ENCODE measurements around the gene PVRIG.
"Not testable (repeated sequence)": the region's sequence is repeated elsewhere in the genome, so short reads cannot be mapped to it uniquely, and the experiment has no call there.

Gene PVRIG

DNA sequence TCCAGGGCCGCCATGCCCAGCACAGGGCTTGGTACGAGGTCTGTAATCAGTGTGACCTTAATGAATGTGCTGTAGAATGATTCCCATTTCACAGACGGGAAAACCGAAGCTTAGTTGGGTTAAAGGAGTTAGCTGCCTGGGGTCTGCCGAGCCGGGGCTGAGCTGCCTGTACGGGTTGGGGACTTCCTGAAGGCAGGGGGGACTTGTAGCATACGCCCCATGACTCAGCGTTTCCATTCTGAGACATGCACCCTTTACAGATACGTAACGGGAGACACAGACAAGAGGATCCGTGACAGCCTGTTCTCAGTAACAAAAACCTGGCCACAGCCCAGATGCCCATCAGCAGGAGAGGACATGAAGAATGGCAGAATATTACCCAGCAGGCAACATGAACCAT is 23.6 kb downstream of the PVRIG start:
- DNase-seq, result peak; percentile 7

DNA sequence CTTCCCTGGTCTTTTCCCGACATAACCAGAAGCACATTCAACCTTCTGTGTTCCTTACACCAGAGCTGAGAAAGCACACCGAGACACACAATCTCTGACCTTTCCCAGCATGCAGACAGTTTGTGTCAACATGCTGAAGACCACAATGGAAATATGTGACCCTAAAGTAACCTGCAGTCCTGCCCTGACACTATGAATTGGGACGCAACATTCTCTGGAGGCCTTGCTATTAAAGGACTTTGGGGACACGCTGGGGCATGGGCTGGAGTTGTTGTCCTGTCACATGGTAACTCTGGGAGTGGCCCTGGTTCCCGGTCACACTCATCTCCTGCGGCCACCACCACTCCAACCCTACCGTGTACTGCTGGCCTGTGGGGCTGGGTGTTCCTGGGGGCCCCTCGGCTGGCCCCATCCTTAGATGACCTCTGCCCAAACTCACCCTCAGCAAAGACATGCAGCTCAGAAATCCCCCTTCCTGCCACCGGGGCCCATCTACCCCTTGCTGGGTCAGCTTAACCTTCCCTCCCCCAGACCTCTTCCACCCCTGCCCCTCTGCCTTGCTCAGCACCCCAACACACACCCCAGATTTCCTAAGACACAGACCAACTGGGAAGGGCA is 25.3 kb downstream of the PVRIG start:
- DNase-seq, result not testable (repeated sequence)

DNA sequence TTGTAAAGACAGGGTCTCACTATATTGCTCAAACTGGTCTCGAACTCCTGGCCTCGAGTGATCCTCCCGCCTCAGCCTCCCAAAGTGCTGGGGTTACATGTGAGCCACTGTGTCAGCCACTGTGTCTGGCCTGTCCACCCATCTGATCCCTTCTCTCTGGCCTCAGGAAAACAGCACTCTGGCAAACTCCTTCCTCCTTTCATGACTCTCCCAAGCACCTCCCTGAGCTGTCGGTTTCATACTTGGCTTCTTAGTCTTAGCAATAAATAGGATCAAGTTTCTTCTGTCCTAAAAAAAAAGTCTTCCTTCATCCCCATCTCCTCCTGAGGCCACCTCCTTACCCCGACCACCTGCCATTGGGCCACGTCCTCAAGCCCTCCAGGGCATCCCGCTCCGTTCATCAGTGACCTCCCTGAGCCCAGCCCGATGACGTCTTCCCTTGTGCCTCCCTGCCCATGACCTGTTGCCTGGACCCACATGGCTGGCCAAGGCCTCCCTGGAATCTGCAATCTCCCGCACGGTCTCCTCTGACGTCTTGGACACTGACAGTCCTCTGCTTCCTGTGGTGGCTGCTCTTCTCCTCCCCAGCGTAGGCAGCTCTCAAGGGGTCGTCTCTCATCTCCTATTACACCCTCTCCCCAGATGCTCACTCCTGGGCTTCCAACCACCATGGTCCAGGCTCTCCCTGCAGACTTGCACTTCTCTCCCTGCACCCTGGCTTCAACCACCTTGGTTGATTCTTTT is 26.5 kb downstream of the PVRIG start:
- not testable (repeated sequence) for DNase-seq

DNA sequence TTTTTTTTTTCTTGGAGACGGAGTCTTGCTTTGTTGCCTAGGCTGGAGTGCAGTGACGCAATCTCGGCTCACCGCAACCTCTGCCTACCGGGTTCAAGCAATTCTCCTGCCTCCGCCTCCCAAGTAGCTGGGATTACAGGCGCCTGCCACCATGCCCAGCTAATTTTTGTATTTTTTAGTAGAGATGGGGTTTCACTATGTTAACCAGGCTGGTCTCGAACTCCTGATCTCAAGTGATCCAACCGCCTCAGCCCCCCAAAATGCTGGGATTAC is 27.1 kb downstream of the PVRIG start:
- DNase-seq, result not testable (repeated sequence)

DNA sequence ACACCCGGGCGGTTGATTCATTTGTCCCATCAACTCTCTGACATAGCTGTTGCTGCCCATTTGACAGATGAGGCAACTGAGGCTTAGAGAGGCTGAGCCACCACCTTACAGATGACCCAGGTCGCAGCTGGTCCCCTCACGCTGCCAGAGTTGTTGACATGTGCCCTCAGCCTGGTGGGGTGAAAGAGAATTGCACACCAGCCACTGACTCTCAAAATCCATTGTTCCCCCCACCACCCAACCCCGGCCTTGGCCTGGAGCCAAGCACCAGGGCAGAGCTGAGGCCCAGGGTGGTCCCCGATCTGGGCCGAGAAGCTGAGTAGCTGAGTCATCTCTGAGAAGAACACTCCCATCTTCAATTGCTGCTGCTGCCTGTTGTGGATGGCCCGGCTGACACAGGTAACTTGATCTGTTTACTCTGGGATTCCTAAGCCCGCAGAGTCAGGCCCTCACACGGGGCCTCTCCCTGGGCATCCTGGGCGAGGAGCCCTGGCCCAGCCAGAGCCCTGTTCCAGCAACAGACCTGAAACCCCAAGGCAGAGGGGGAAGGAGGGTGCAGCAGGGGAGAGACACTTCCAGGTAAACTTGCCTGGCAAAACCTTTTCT is 27.5 kb downstream of the PVRIG start:
- DNase-seq, result no peak

DNA sequence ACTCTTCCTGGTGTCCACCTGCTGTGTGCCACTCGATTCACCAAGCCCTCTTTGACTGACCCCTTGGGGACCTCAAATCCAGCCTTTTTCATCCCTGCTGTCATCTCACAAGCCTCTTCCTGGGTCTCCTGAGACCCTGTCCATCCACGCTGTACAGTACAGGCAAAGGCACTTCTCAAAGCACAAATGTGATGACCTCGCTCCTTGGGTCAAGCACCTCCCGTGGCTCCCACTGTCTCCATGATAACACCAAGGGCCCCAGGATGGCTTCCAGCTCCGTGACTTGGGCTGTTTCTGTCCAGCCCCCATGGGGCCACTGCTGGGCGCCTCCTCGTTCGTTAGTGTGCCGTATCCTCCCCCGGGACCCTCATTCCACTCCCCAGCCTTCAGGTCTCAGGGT is 28.7 kb downstream of the PVRIG start:
- no peak for DNase-seq

DNA sequence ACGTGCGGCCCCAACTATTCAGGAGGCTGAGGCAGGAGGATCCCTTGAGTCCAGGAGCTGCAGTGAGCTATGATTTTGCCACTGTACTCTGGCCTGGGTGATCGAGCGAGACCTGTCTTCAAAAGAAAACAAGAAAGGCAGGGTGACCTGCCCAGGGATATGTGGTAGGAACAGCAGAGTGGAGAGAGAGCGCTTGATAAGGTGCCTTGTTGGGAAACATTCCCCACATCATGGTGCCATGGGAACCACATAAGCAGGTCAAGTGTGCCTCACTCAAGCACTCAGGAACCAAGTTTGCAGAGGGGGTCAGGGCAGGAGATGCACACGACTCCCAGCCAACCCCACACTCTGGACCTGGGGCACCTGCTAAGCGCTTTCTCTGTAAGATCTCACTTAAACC is 37.3 kb downstream of the PVRIG start:
- DNase-seq, result no peak

DNA sequence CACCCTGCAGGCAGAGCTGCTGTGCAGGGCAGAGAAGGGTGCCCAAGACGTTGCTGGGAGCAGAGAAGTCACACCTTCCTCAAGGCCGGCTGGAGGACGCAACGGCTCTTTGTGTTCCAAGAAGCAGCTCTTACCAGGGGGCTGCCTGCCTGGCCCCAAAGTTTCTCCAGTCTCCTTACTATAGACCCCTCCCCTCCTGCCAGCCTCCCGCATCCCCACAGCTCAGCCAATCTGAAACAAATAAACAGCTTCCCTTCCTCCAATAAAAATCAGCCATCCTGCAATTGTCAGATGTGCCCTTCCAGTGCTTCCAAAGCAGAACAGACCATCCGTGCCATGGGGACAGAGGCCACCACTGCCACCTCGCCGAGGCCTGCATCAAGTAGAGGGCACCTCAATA is 40.2 kb downstream of the PVRIG start:
- not testable (repeated sequence) for DNase-seq

DNA sequence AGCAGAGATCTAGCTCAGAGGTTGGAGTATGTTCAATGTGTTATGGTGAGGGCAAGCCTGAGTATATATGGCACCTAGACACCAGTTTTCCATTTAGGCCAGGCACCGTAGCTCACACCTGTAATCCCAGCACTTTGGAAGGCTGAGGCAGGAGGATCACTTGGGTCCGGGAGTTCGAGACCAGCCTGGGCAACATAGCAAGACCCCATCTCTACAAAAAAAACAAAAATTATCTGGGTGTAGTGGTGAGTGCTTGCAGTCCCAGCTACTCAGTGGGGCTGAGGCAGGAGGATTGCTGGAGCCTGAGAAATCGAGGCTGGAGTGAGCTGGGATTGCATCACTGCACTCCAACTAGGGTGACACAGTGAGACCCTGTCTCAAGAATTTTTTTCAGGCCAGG is 43.1 kb downstream of the PVRIG start:
- not testable (repeated sequence) for DNase-seq

DNA sequence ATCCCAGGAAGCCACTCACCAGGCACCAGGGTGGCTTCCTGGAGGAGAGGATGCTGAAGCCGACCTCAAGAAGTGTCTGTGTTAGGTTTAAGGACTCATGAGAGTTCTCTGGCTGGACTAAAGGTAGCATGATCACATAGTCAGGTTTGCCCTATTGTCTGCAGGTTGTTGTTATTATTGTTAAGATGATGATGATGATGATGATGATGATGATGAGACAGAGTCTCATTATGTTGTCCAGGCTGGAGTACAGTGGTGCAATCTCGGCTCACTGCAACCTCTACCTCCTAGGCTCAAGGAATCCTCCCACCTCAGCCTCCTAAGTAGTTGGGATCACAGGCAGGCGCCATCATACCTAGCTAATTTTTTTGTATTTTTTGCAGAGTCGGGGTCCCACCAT is 44.5 kb downstream of the PVRIG start:
- DNase-seq, result not testable (repeated sequence)

DNA sequence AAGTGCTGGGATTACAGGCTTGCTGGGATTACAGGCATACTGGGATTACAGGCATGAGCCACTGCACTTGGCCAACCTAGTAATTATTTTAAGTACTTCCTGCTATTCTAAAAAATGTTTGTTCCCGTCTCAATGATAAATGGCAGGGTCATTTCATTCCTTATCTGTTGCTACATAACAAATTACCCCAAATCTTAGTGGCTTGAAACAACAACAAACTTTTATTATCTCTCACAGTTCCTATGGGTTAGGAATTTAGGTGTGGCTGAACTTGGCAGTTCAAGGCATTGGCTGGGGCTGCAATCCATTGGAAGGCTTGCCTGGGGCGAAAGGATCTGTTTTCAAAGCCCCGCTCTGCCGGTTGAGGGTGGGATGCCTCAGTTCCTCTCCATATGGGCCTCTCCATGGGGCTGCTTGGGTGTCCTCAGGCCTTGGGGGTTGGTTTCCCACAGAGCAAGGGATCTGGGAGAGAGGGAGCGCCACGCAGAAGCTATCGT is 45.0 kb downstream of the PVRIG start:
- not testable (repeated sequence) for DNase-seq

DNA sequence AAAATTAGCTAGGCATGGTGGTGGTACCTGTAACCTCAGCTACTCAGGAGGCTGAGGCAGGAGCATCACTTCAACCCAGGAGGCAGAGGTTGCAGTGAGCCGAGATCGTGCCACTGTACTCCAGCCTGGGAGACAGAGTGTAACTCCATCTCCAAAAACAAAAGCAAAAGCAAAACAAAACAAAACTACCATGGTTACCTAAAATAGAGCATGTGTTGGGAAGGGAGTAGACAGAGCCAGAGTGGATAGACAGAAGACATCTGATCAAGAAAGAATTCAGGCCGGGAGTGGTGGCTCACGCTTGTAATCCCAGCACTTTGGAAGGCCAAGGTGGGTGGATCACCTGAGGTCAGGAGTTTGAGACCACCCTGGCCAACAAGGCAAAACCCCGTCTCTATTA is 46.1 kb downstream of the PVRIG start:
- DNase-seq, result not testable (repeated sequence)

DNA sequence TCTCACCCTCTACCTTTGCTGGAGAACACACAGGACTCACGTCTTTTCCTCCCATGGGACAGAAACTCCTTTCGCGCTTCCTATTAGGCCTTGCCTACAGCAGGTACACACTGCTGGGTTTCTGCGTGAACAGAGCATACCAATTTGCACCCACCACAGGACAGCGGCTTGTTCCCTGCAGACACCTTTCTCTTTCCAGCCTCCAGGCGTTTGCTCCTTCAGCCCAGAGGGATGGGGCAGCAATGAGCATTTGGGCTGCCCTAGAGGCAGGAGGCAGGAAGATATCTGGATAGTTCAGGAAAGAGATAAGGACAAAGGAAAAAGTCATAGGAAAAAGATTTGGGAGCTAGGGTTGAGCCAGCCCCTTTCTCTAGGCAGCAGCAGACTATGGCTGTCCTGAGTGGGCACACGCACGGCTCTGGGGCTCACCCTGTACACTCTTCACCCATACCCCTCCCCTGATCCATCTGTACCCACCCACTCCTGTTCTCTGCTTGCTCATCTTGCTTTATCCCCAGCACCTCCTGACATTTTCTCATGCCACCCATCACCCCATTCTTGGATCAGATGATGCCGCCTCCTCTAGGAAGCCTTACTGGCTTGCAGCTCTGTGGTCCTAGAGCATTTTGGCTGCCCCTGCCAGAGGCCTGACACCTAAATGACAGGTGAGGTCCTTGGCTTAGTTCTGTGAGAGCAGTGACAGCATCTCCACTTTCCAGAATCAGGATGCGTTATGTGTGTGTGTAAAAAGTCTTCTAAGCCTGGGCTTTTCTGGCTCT is 47.0 kb downstream of the PVRIG start:
- no peak for DNase-seq

DNA sequence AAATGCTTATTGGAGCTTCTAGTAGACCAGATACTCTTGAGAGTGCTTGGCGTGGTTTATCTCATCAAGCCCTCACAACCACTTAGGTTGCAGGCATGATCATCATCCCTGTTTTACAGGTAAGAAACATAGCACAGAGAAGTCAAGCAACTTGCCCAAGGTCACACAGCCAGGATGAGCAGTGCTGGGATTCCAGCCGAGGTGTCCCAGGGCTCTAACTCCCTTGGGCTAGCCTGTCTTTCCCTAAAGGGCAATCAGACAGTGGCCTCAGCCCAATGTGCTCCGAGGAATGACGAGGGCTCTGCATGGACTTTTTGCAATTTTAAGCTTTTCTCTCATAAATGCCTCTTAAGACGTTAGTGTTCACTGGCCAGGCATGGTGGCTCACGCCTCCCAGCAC is 47.9 kb downstream of the PVRIG start:
- no peak for DNase-seq

DNA sequence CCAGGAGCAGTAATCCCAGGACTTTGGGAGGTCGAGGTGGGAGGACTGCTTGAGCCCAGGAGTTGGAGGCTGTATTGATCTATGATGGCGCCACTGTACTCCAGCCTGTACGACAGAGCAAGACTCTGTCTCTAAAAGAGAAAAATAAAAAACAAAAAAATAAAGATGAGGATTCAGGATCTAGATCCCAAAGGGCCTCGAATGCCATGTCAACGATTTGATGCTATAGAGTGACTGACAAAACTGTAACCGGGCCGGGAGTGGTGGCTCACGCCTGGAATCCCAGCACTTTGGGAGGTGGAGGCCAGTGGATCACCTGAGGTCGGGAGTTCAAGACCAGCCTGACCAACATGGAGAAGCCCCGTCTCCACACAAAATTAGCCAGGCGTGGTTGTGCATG is 49.1 kb downstream of the PVRIG start:
- DNase-seq, result not testable (repeated sequence)

DNA sequence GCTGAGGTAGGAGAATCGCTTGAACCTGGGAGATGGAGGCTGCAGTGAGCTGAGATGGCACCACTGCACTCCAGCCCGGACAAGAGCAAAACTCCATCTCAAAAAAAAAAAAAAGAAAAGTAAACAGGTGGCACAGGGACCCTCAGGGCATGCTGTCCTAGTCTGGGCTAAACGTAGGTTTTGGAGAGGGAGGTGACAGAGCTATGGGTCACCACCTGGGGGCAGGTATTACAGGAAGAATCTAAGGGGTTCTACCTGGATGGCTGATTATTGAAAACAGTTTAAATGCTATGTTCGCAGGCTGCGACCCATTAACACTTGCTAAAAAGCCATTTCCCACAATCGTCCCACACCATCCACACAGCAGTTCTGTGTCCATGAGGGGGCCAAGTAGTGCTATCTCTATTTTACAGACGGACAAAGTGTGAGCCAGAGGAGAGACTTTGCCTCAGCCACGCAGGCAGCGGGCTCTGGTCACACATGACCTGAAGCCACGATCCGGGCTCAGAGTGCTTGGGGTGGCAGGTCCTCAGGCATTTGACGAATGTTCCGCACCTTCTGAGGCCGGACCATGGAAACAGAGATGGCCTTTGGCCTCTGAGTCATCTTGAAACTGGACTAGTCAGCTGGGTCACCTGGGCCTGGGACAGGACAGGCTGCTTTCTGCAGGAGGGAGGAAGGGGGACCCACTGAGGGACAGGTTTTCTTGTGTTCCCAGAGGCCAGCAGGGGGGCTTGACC is 49.7 kb downstream of the PVRIG start:
- DNase-seq, result not testable (repeated sequence)

DNA sequence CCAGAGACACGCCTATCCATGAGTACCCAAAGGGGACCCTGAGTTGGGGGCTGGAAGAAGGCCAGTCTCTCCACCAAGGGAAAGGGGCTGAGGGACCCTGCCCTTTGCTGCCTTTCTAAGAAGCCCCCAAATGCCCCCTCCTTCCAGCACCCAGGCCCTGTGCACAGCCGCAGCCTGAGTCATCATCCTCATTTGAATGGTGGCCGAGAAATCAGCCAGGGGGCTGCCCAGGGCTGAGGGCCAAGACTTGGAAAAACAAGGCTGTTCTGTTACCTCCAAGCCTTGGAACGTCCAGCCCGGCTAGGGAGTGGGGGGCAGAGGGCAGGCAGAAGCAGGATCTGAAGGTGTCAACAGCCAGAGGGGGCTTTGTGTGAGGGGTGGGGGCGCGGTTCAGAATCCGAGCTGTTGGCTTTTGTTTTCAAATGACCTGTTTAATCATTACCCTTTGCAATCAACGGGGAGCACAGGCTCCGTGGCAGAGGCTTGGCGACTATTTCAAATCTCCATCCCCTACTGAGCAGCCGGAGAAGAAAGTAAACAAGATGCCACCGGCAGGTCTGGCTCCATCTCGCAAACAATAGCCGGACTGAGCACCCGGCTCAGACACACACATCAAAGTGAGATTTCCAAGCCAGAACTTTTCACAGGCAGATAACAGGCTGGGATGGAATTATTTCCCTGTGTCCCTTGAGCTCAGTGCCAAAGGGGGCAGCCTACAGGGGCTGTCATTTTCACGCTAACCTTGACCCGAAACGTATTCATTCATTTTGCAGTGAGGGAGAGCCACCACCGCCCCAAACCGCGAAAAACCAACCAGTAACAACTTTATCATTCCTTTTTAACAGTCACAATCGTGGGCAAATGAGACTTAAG is 50.5 kb downstream of the PVRIG start:
- DNase-seq, result not testable (repeated sequence)
